Neural cell (in vitro differentiated cells): ENCODE data around the gene STPG2.

Experiments used
- CTCF ChIP-seq: fragments of 450-650 bp; IDR thresholded peaks from 2 replicates; pipeline ENCODE4 v1.5.1; 2014; ENCODE audit warnings: antibody characterized with exemption, mild to moderate bottlenecking, moderate library complexity; ENCODE audit not compliant: poor library complexity, severe bottlenecking
- EP300 ChIP-seq: fragments of 450-650 bp; conservative IDR thresholded peaks from 2 replicates; pipeline ENCODE4 v1.6.1; 2014; ENCODE audit warnings: antibody characterized with exemption, mild to moderate bottlenecking, moderate library complexity; ENCODE audit not compliant: poor library complexity, severe bottlenecking
- EZH2 ChIP-seq: fragments of 200-600, 300-800 bp; shearing (Covaris generic), sonication (generic); IDR thresholded peaks from 2 replicates; pipeline ENCODE4 v1.6.1; 2014; ENCODE audit warnings: antibody characterized with exemption, low read length, borderline replicate concordance, mild to moderate bottlenecking; ENCODE audit not compliant: insufficient read depth, poor library complexity, severe bottlenecking
- MXI1 ChIP-seq: fragments of 450-650 bp; conservative IDR thresholded peaks from 2 replicates; pipeline ENCODE4 v1.6.1; 2014; ENCODE audit warnings: antibody characterized with exemption, mild to moderate bottlenecking; ENCODE audit not compliant: poor library complexity, severe bottlenecking
- POLR2AphosphoS5 ChIP-seq: IDR thresholded peaks from 2 replicates; pipeline ENCODE4 v1.6.1; 2012
- RAD21 ChIP-seq: fragments of 450-650 bp; conservative IDR thresholded peaks from 2 replicates; pipeline ENCODE4 v1.6.1; 2014; ENCODE audit warnings: antibody characterized with exemption, mild to moderate bottlenecking, moderate library complexity
- REST ChIP-seq: IDR thresholded peaks from 2 replicates; pipeline ENCODE4 v1.6.1; 2012; ENCODE audit warnings: borderline replicate concordance
- SMC3 ChIP-seq: fragments of 450-650 bp; conservative IDR thresholded peaks from 2 replicates; pipeline ENCODE4 v1.6.1; 2014; ENCODE audit warnings: antibody characterized with exemption, mild to moderate bottlenecking, moderate library complexity; ENCODE audit not compliant: poor library complexity
- TAF1 ChIP-seq: IDR thresholded peaks from 2 replicates; pipeline ENCODE4 v1.6.1; 2012; ENCODE audit warnings: low read depth

- TF ChIP-seq CTCF: no peak
- no peak for TF ChIP-seq REST
- TF ChIP-seq EP300: no peak
- TF ChIP-seq SMC3: no peak
- no peak for TF ChIP-seq MXI1
- TF ChIP-seq TAF1: no peak
- no peak for TF ChIP-seq RAD21
- no peak for TF ChIP-seq EZH2
- no peak for TF ChIP-seq POLR2AphosphoS5
Measured at GRCh38 chr4:97892592-97893266, 250.5 kb downstream of the STPG2 start.
